Adipose tissue (tissue), 3 donors: ENCODE data around the gene CLIP3. TPM values are rescaled to one million over a fixed set of nuclear protein-coding genes. Genes with fewer than 3 reads are reported as not detected.

ENCODE experiments used
- H3K27ac ChIP-seq: one replicate; pipeline ENCODE4 v1.5.1; 2013; ENCODE audit warnings: low read depth, low read length
- whole genome bisulfite sequencing, 3 donors: extraction: QIAGEN DNeasy Blood & Tissue Kit; methylation state at CpG; one replicate each; pipeline ENCODE4 v1.1.7; 2013; 5-methylcytosine and 5-hydroxymethylcytosine counted together
- polyA plus RNA-seq, 3 donors: library from polyadenylated mRNA; stranded (reverse); fragments of 200-250 nt; gene quantifications; one replicate each; pipeline ENCODE4 v1.2.3, GENCODE V29; 2013
- donor health status: healthy with polysubstance abuse.
- donor health status: Bipolar disorder and iron deficiency.
- donor health status: healthy.

Gene CLIP3
- polyA plus RNA-seq, 3 donors: 1.2 to 8.8 (median 2.6) TPM

- H3K27ac ChIP-seq: no peak overlapping the region
- WGBS, 3 donors: 31 to 33% (median 32%) methylated on average over 15 of the region's 15 CpGs
Measured at GRCh38 chr19:36013280-36014011, 19.2 kb downstream of the CLIP3 start.

DNA sequence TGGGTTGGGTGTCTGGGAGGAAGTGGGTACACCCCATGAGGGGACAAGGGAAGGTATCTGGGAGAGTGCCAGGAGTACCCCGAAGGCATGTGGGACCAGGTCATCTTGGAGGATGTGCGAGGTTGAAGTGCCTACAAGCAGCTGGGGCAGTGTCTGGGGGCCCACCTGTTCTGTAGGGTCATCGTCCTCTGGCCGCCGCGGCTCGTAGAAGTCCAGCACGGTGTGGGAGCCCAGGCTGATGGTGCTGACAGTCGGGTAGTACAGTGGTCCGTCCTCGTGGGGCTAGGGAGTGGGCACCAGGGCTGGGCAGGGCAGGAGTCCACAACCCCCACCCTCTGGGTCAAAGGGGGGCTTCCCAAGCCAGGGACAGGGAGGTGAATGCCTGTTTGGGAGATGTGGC, 22.3 kb downstream of the CLIP3 start:
- WGBS, 3 donors: 94 to 98% (median 95%) methylated on average over 8 to 11 of the region's 11 CpGs

DNA sequence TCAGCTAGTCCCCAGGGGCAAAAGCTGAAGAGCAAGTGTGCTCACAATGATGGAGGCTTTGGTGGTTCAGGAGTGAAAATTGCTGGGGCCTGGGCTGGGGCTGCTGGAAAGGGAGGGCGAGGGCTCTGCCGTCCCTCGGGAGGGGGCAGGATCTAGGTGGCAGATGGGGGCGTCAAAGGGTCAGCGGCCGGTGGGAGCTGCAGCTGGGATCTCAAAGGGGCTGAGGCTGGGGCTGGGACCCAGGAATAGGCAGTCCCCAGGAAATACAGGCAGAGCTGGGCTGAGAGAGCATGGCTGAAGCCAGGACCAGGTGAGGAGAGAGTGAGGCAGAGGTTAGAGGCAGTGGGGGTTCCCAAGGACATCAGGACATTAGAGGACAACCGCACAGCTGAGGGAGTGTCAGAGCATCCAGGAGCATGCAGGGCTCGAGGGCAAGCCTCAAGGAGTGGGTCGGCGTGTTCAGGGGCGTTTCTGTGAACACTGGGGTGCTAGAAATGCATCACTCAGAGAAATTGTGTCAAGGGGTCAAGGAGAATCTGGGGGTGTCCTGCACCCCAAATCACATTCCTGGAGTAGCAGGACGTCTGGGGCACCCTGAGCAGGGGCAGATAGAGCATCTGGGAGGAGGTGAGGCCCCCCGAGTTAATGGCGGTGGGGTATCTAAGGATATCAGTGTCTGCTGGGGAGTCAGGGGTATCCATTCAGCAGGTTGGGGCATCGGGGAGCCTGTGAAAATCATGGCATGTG, 22.9 kb downstream of the CLIP3 start:
- 50 to 58% (median 57%) methylated on average over 15 of the region's 15 CpGs for WGBS, 3 donors
- no peak overlapping the region for H3K27ac ChIP-seq

More for the DNA sequence above, 22.3 kb downstream of the CLIP3 start:
- H3K27ac ChIP-seq: no peak overlapping the region

DNA sequence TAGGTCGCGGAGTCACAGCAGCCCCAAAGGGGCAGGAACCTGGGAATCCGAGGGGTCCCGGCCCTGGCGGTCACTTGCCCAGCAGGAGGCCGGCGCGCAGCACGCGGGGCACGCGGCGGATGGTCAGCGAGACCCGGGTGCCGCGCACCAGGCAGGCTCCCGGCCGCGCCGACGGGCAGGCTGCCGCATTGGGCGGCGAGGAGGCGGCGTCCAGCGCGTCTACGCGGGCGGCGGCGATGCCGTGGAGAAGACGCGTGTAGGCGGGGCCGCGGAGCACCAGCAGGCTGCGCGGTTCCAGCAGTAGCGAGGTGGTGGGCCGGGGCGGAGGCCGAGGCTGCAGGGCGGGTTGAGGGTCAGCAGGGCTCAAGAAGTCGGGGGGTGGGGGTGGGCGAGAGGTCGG, 23.5 kb downstream of the CLIP3 start:
- H3K27ac ChIP-seq: no peak overlapping the region
- WGBS, 3 donors: 1% methylated on average over 48 to 50 of the region's 50 CpGs

- WGBS, 3 donors: 25 to 67% (median 60%) methylated on average over 19 of the region's 19 CpGs
- H3K27ac ChIP-seq: no peak within 1 kb of the TSS
Measured at GRCh38 chr19:36008336-36008978, 24.2 kb downstream of the CLIP3 start, which contains the start of gene SYNE4. Gene SYNE4, minus strand, starts transcription at chr19:36008813. Its CDS starts 132 bp downstream, at chr19:36008681.

- no peak overlapping the region for H3K27ac ChIP-seq
- 60 to 88% (median 86%) methylated on average over 3 to 5 of the region's 5 CpGs for WGBS, 3 donors
Measured at GRCh38 chr19:36006955-36007354, 25.7 kb downstream of the CLIP3 start.

GRCh38 chr19:36003284-36003683, 29.4 kb downstream of the CLIP3 start:
- H3K27ac ChIP-seq: no peak overlapping the region
- WGBS, 3 donors: 91 to 97% (median 95%) methylated on average over 4 of the region's 4 CpGs

DNA sequence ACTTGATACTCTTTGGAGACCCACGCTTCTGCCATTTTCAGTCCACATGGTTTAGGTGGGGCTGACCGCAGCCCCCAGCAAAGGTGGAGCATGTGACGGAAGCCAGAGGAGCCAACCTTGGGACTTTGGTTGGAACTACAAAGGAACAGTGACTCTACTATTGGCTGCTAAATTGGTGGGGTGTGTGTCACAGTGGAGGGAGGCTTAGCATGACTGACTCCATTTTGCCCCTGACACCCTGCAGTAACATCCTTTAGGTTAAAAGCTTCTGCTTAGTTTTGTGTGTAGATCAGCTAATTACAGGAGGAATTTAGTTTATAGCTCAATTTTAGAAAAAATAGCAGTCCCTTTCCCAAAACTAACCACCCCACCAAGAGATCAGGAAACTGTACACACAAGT, 31.1 kb downstream of the CLIP3 start:
- no peak overlapping the region for H3K27ac ChIP-seq
- WGBS, 3 donors: 93 to 97% (median 93%) methylated on average over 3 of the region's 3 CpGs

GRCh38 chr19:35996777-35997176, 35.9 kb downstream of the CLIP3 start:
- WGBS, 3 donors: 88 to 94% (median 88%) methylated on average over 8 of the region's 8 CpGs
- H3K27ac ChIP-seq: no peak overlapping the region

- WGBS, 3 donors: 0 to 1% (median 1%) methylated on average over 96 to 97 of the region's 97 CpGs
- H3K27ac ChIP-seq: peak within 1 kb of the TSS; percentile 65
Measured at GRCh38 chr19:35995048-35995993, 37.4 kb downstream of the CLIP3 start, which contains the start of gene SDHAF1. Gene SDHAF1, plus strand, starts transcription at chr19:35995188. Its CDS starts 87 bp downstream, at chr19:35995275.

DNA sequence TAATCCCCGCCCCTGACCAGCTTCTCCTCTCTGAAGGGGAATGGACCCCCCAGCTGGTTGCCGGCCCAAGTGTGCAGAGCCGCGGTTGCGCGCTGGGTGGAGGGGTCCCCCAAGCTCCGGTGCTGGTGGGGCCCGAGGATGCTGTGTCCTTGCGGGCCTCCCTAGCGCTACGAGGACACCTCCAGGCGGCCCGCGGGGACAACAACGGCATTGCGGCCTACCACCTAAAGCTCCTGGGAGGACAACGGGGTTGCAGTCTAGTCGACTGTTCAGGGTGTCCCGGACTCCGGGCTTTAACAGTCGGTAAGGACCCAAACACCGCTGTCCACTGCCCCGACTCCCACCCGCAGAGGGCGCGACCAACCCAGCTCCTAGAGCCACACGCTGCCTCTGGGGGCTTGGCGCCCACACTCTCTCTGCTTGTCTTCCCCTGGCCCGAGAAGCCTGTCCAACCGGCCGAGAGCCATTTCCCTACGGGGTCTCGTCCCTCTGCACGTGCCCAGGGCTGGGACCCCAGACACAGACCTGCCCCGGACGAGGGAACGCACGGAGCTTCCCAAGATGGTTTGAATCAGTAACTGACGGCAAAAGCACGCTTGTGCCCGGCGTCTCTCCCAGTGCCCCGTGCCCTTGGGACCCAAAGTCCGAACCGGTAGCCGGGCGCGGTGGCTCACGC, 38.6 kb downstream of the CLIP3 start:
- H3K27ac ChIP-seq: no peak overlapping the region
- 31 to 40% (median 34%) methylated on average over 48 to 49 of the region's 49 CpGs for WGBS, 3 donors

GRCh38 chr19:35992907-35993765, 39.5 kb downstream of the CLIP3 start:
- H3K27ac ChIP-seq: no peak overlapping the region
- WGBS, 3 donors: 86 to 93% (median 92%) methylated on average over 8 of the region's 8 CpGs

DNA sequence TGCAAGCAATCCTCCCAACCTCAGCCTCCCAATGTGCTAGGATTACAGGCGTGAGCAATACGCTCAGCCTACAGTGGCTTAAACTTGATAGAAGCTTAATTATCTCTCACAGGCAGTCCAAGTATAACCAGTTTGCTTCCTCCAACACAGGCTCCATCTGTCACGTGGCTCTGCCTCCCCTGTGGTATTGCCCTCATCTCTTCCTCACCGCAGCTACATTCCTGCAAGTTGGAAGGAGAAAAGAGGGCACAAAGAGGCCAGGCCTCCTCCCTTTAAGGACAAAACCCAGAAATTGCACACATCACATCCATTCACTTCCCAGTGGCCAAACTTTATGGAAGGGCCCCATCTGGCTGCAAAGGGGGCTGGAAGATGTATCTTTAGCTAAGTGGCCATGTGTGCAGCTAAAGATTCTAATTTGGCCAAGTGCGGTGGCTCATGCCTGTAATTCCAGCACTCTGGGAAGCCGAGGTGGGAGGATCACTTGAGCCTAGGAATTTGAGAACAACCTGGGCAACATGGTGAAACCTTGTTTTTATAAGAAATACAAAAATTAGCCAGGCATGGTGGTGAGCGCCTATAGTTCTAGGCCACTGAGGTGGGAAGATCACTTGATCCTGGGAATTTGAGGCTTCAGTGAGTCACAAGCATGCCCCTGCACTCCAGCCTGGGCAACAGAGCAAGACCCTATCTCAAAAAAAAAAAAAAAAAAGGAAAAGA, 40.8 kb downstream of the CLIP3 start:
- 82 to 86% (median 83%) methylated on average over 7 of the region's 7 CpGs for WGBS, 3 donors
- no peak overlapping the region for H3K27ac ChIP-seq

DNA sequence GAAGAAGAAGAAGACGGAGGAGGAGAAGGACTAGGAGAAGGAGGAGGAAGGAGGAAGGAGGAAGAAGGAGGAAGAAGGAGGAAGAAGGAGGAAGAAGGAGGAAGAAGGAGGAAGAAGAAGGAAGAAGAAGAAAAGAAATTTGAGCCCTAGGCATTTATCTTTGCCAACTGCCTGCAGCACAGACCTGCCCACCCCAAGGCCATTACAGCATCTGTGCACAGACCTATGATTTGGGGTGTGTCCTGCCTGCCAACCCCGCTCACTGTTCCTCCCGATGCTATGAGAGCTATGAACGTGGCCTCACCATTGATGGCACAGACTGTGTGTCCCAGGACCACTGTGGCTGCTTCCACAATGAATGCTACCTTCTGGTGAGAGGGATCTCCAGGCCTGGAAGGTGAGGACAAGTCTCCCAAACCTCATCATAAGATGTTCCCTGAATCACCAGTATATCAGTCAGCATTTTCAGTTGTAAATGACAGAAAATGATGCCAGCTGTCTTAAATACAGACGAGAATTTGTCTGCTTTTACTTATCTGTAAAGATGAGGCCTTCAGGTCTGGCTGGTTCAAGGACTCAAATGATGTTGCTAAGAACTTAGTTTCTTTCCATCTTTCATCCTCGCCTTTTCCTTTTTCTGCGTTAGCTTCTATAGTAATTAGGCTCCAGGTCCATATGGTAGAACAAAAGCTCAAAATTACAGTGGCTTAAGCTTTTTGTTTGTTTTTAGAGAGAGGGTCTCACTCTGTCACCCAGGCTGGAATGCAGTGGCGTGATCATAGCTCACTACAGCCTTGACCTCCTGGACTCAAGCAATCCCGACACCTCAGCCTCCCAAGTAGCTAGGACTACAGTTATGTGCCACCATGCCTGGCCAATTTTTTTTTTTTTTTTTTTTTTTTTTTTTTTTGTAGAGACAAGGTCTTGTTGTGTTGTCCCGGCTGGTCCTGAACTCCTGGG, 41.6 kb downstream of the CLIP3 start:
- no peak overlapping the region for H3K27ac ChIP-seq
- WGBS, 3 donors: 82 to 84% (median 84%) methylated on average over 10 of the region's 10 CpGs

- 85 to 99% (median 87%) methylated on average over 4 of the region's 4 CpGs for WGBS, 3 donors
Measured at GRCh38 chr19:35990156-35990555, 42.5 kb downstream of the CLIP3 start.

More at GRCh38 chr19:35990156-35990555, 42.5 kb downstream of the CLIP3 start:
- H3K27ac ChIP-seq: no peak overlapping the region
